Psoas muscle (tissue), 8 donors: ENCODE data around the gene NUMBL. TPM values are rescaled to one million over a fixed set of nuclear protein-coding genes. Genes with fewer than 3 reads are reported as not detected.

Experiments used
- ATAC-seq, 4 donors: fragments of 200-7000 bp; cut with Tn5 transposase; one replicate each; pipeline ENCODE4 v1.9.1; 2020; ENCODE audit warnings: moderate library complexity in 3 of 4, mild to moderate bottlenecking in 2 of 4
- DNase-seq, 2 donors: peaks; one replicate each; pipeline ENCODE4 v3.0.0-alpha.2; 2020
- H3K27ac ChIP-seq: fragments of 200-600 bp; one replicate; pipeline ENCODE4 v1.8.0; 2022
- H3K27me3 ChIP-seq, 3 donors: fragments of 200-600 bp in 1 of 3; one replicate each; pipeline versions ENCODE4 v1.6.1 to v1.8.0; 2013 to 2022; ENCODE audit warnings: low read length in 2 of 3, mild to moderate bottlenecking in 2 of 3, moderate library complexity in 1 of 3; ENCODE audit not compliant: insufficient read depth in 3 of 3
- H3K36me3 ChIP-seq, 2 donors: fragments of 200-600 bp in 1 of 2; one replicate each; pipeline versions ENCODE4 v1.6.1 to v1.8.0; 2013 to 2022; ENCODE audit warnings: low read depth in 1 of 2, mild to moderate bottlenecking in 1 of 2, moderate library complexity in 1 of 2; ENCODE audit not compliant: insufficient read depth in 1 of 2
- H3K4me1 ChIP-seq: fragments of 200-600 bp; one replicate; pipeline ENCODE4 v1.8.0; 2022
- H3K4me3 ChIP-seq: fragments of 200-600 bp; one replicate; pipeline ENCODE4 v1.8.0; 2022; ENCODE audit warnings: mild to moderate bottlenecking
- H3K9me3 ChIP-seq: fragments of 200-600 bp; one replicate; pipeline ENCODE4 v1.8.0; 2022
- WGBS, 3 donors: extraction: QIAGEN DNeasy Blood & Tissue Kit; methylation state at CpG; one replicate each; pipeline versions ENCODE4 v1.1.6 to v1.1.7; 2013; 5-methylcytosine and 5-hydroxymethylcytosine counted together
- intact Hi-C, 2 donors: fragments of 100-400 bp; cut with DNase I; formaldehyde crosslinking; loops; one replicate each; pipeline versions ENCODE4 v1.11.0 to v1.14.2; 2022
- polyA plus RNA-seq, 3 donors: library from polyadenylated mRNA; stranded (reverse); fragments of 200-250 nt; gene quantifications; one replicate each; pipeline ENCODE4 v1.2.3, GENCODE V29; 2013
- total RNA-seq, 4 donors: library from RNA; stranded (reverse); fragmentation: NEBNext Ultra II Directional in 2 of 4; extraction: Animal tissue kit (Norgen Biotek cat#: 25700) in 2 of 4; gene quantifications; one replicate each; pipeline versions ENCODE4 v1.2.1 to v1.2.4, GENCODE V29; 2021 to 2023
- TF ChIP-seq, protein P1 (sequence below): fragments of 200-600 bp; IDR thresholded peaks from one replicate; pipeline ENCODE4 v1.8.0; 2022; ENCODE audit warnings: antibody characterized with exemption
- donor health status: healthy with polysubstance abuse.
- donor health status: DM: no; HTN: no; CAD: no; lungs with moderate emphysema.
- donor health status: Bipolar disorder and iron deficiency.
- donor health status: healthy.
- donor health status: DM: yes; HTN: yes; CAD: no.
- donor health status: DM: no; HTN: no; CAD: no.
- donor health status: DM: no; HTN: no; CAD: no.
- donor health status: DM: yes; HTN: yes; CAD: no.

The NUMBL gene
- total and polyA plus RNA-seq, 7 donors = 3.3 to 13.3 (median 12.0) TPM

DNA sequence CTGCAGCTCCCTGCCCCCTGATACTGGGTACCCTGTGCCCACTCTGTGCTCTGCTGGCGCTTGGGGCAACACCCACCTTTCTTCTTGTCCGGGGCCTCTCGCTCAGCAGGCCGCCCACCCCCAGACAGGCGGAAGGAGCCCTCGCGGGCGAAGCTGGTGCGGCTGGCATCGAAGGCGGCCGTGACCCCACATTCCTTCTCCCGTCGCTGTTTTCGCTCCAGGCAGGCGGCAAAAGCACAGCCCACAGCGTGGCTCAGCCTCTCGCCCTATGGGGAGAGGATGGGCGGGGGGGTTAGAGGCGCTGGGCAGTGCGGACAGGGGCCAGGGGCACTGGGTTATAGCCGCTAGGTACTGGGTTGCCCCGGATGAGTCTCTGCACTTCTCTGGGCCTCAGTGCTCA lies 13.3 kb downstream of the NUMBL start:
- Histone ChIP-seq H3K27me3 (no peaks in the 10 kb centered on the region), H3K27ac (no peak overlapping the region), H3K36me3 (peaks cover 3 to 97% of the 10 kb centered on the region in 2 donors), H3K4me1 (no peaks in the 10 kb centered on the region), H3K4me3 (no peak overlapping the region), H3K9me3 (no peaks in the 10 kb centered on the region)
- TF ChIP-seq, protein P1, sequence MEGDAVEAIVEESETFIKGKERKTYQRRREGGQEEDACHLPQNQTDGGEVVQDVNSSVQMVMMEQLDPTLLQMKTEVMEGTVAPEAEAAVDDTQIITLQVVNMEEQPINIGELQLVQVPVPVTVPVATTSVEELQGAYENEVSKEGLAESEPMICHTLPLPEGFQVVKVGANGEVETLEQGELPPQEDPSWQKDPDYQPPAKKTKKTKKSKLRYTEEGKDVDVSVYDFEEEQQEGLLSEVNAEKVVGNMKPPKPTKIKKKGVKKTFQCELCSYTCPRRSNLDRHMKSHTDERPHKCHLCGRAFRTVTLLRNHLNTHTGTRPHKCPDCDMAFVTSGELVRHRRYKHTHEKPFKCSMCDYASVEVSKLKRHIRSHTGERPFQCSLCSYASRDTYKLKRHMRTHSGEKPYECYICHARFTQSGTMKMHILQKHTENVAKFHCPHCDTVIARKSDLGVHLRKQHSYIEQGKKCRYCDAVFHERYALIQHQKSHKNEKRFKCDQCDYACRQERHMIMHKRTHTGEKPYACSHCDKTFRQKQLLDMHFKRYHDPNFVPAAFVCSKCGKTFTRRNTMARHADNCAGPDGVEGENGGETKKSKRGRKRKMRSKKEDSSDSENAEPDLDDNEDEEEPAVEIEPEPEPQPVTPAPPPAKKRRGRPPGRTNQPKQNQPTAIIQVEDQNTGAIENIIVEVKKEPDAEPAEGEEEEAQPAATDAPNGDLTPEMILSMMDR = no peak
- DNase-seq (no peak), ATAC-seq (no peak)
- intact Hi-C loops = no loop called here
- 95 to 96% (median 96%) methylated on average over 23 of the region's 23 CpGs for WGBS, 3 donors

DNA sequence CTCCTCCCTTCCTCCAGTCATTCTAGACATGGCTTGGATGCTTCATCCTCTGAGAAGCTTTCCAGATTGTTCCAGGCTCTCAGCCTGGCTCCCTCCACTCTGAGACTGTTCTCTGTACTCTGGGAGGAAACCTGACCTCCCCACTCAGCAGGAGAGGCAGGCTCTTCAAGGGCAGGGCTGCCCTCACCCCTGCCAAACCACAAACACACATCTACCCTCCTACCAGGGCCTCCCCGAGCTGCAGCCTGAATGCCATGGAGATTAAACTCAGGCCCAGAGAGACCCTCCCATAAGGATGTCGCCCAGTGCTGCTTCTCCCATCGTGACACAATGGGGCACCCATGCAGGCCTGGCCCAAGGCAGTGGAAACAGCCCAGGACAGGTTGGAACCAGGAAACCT lies 16.2 kb downstream of the NUMBL start:
- intact Hi-C loops = no loop called here
- WGBS, 3 donors = 70 to 89% (median 77%) methylated on average over 3 of the region's 3 CpGs
- Histone ChIP-seq H3K4me1 (no peaks in the 10 kb centered on the region), H3K9me3 (no peaks in the 10 kb centered on the region), H3K36me3 (peaks cover 3 to 97% of the 10 kb centered on the region in 2 donors), H3K4me3 (no peak overlapping the region), H3K27ac (no peak overlapping the region), H3K27me3 (no peaks in the 10 kb centered on the region)
- DNase-seq (no peak), ATAC-seq (peak in 1 of 4 donors; percentile 50)
- TF ChIP-seq, protein P1 = no peak

DNA sequence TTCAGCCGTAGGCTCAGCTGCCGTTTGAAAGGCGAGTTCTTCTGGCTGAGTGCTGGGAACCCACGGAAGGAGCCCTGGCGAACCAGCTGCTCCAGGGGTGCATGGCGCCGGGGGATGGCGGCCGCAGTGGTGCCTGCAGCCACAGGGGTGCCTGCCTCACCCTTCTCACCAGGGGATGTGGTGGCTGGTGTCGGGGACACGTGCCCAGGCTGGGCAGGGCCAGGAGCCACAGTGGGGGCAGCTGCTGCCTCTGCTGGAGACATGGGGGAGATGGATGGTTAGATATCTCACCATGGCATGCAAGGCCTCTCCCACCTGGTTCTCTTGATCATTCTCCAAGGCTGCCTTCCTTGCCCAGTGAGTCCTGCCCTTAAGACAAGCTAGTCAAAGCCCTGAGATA lies 17.1 kb downstream of the NUMBL start:
- DNase-seq (no peak), ATAC-seq (no peak)
- Histone ChIP-seq H3K27me3 (no peaks in the 10 kb centered on the region), H3K4me3 (no peak overlapping the region), H3K9me3 (no peaks in the 10 kb centered on the region), H3K36me3 (peaks cover 3 to 93% of the 10 kb centered on the region in 2 donors), H3K4me1 (no peaks in the 10 kb centered on the region), H3K27ac (no peak overlapping the region)
- WGBS, 3 donors = 93 to 94% (median 93%) methylated on average over 11 of the region's 11 CpGs
- intact Hi-C loops = no loop called here
- TF ChIP-seq, protein P1 = no peak

DNA sequence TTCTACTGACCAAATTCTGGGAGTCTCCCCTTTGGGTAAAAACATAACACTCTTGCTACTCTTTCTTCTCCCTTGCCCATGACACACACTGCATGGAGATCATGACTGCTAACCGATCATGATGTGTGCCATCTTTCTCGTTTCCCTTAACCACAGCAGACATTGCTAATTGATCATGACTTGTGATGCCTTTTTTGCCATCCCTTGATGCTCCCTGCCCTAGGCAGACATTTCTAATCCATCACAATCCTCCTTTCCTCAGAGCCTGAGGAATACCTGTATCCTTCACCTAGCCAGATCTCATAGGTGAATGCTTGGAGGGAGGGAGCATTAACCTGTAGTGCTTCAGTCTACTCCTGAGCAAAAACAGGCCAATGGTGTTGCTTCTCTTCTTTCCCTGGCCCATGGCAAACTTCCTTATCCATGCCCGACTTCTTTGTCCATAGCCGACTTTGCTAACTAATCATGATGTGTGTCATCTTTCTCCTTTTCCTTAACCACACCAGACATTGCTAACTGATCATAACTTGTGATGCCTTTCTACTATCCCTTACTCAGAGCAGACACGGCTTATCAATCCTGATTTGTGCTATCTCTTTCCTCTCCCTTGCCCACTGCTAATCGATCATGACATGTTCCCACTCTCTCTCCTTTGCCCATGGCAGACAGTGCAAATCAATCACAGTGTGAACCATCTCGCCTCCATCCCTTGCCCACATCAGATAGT lies 17.7 kb downstream of the NUMBL start:
- no peak overlapping the region for H3K4me3 ChIP-seq
- intact Hi-C loops = no loop called here
- no peaks in the 10 kb centered on the region for H3K27me3 ChIP-seq
- no peak for ATAC-seq
- no peak overlapping the region for H3K27ac ChIP-seq
- no peaks in the 10 kb centered on the region for H3K9me3 ChIP-seq
- TF ChIP-seq, protein P1 = no peak
- no peaks in the 10 kb centered on the region for H3K4me1 ChIP-seq
- 91 to 96% (median 93%) methylated on average over 7 of the region's 7 CpGs for WGBS, 3 donors
- DNase-seq = no peak
- peaks cover 3 to 92% of the 10 kb centered on the region in 2 donors for H3K36me3 ChIP-seq

DNA sequence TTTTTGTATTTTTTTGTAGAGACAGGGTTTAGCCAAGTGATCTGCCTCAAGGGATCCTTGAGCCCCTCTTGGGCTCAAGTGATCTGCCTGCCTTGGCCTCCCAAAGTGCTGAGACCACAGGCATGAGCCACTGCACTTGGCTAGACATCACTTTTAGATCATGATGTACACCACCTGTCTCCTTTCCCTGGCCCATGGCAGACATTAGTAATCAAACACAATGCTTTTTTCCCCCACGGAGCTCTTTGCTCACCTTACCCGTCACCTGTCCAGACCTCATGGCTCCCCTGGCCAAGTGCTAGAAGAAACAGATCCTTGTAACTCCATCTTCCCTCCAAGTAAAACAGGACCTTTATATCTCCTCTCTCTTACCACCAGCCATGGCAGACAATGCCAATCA lies 18.4 kb downstream of the NUMBL start:
- no peak for ATAC-seq
- whole genome bisulfite sequencing, 3 donors = 76 to 89% (median 85%) methylated on average over 2 of the region's 2 CpGs
- no peaks in the 10 kb centered on the region for H3K27me3 ChIP-seq
- peaks cover 3 to 92% of the 10 kb centered on the region in 2 donors for H3K36me3 ChIP-seq
- intact Hi-C loops = no loop called here
- peak in 1 of 2 donors; percentile 13 for DNase-seq
- TF ChIP-seq, protein P1 = no peak
- H3K4me1 ChIP-seq = no peaks in the 10 kb centered on the region
- H3K4me3 ChIP-seq = no peak overlapping the region
- H3K27ac ChIP-seq = peak overlapping the region; percentile 60
- no peaks in the 10 kb centered on the region for H3K9me3 ChIP-seq
